GM21576 (cell line): Measurements from ENCODE around the gene MRPL52.
"Not testable (repeated sequence)": the region's sequence is repeated elsewhere in the genome, so short reads cannot be mapped to it uniquely, and the experiment has no call there.

Experiments used
- ATAC-seq: cut with Tn5 transposase; IDR thresholded peaks from one replicate; pipeline ENCODE4 v1.9.1; 2021; ENCODE audit warnings: mild to moderate bottlenecking, moderate library complexity; ENCODE audit not compliant: unreplicated experiment

Gene MRPL52

GRCh38 chr14:22837750-22838538 is 8.3 kb downstream of the MRPL52 start:
- ATAC-seq = no peak

GRCh38 chr14:22838631-22839041 is 8.9 kb downstream of the MRPL52 start:
- ATAC-seq = no peak

GRCh38 chr14:22839159-22839779 is 9.6 kb downstream of the MRPL52 start:
- no peak for ATAC-seq

- ATAC-seq = no peak
Measured at GRCh38 chr14:22841311-22841710, 11.6 kb downstream of the MRPL52 start.

- ATAC-seq = no peak
Measured at GRCh38 chr14:22841769-22842168, 12.1 kb downstream of the MRPL52 start.

- ATAC-seq = no peak
Measured at GRCh38 chr14:22842211-22843122, 12.8 kb downstream of the MRPL52 start.

GRCh38 chr14:22843123-22843925 is 13.6 kb downstream of the MRPL52 start:
- ATAC-seq = no peak

GRCh38 chr14:22844221-22845102 is 14.8 kb downstream of the MRPL52 start:
- ATAC-seq = no peak

- ATAC-seq = no peak
Measured at GRCh38 chr14:22845103-22845394, 15.4 kb downstream of the MRPL52 start.

GRCh38 chr14:22845821-22846625 is 16.3 kb downstream of the MRPL52 start:
- no peak for ATAC-seq

GRCh38 chr14:22846811-22847307 is 17.2 kb downstream of the MRPL52 start:
- no peak for ATAC-seq

- ATAC-seq = no peak
Measured at GRCh38 chr14:22847661-22848341, 18.1 kb downstream of the MRPL52 start.

GRCh38 chr14:22848351-22849164 is 18.9 kb downstream of the MRPL52 start:
- ATAC-seq = no peak

GRCh38 chr14:22849212-22849819 is 19.6 kb downstream of the MRPL52 start:
- no peak for ATAC-seq

GRCh38 chr14:22850944-22851764 is 21.5 kb downstream of the MRPL52 start:
- ATAC-seq = no peak

- not testable (repeated sequence) for ATAC-seq
Measured at GRCh38 chr14:22852178-22852577, 22.5 kb downstream of the MRPL52 start.
